ENCODE measurements around the gene UBR3.
"Not testable (repeated sequence)": the region's sequence is repeated elsewhere in the genome, so short reads cannot be mapped to it uniquely, and the experiment has no call there.

Gene UBR3

DNA sequence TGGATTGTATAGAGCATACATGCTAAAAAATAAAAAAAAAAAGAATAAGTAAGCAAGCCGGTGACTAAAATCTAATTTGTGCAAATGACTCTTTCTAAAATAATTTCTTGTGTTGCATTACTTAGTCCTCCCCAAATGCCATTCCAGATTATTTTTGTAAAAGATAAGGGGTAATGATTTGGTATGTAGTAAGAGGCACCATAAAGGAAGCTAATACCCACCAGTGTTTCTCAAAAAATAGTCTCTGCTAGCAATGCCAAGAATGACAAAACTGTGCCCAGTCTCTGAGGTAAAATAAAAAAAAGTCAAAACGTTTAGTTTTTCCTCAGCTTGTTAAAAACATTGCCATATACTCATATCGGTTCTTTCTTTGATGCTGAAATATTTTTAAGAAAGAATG lies 5.2 kb upstream of the UBR3 start:
- DNase-seq = no peak

DNA sequence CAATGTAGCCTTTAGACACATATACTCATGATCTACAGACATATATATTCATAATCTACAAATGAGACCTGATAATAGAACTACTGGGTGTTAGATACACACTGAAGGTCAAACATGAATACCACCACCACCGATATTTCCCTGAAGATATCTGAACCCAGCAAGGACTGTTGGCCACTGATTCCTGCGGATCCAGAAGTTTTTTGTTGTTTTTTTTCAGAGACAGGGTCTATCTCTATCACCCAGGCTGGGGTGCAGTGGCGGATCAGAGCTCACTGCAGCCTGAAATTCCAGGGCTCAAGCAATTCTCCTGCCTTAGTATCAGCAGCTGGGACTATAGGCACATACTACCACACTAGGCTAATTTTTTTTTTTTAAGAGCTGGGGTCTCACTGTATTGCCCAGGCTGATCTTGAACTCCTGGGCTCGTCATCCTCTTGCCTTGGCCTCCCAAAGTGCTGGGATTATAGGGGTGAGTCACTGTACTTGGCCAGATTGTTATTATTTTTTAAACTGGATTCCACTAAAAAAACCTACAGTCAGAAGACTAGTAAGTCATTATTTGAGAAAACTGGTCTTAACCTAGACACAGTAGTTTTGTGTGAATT lies 4.4 kb upstream of the UBR3 start:
- no peak for DNase-seq

DNA sequence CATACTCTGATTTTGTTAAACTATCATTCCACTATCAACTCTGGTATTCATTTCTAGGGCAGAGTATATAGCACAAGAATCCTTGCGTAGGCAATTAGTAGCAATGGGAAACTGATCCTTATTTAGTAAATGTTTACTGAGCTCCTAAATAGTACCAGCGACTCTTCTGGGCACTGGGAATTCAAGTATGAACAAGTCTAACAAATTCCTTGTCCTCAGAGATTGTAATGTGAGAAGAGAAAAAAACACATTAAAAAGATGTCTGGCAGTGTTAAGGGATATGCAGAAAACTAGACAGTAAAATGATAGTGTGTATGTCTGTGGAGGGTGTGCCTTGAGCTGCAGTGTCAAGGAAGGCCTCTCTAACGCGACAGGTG lies 3.3 kb upstream of the UBR3 start:
- DNase-seq = no peak

DNA sequence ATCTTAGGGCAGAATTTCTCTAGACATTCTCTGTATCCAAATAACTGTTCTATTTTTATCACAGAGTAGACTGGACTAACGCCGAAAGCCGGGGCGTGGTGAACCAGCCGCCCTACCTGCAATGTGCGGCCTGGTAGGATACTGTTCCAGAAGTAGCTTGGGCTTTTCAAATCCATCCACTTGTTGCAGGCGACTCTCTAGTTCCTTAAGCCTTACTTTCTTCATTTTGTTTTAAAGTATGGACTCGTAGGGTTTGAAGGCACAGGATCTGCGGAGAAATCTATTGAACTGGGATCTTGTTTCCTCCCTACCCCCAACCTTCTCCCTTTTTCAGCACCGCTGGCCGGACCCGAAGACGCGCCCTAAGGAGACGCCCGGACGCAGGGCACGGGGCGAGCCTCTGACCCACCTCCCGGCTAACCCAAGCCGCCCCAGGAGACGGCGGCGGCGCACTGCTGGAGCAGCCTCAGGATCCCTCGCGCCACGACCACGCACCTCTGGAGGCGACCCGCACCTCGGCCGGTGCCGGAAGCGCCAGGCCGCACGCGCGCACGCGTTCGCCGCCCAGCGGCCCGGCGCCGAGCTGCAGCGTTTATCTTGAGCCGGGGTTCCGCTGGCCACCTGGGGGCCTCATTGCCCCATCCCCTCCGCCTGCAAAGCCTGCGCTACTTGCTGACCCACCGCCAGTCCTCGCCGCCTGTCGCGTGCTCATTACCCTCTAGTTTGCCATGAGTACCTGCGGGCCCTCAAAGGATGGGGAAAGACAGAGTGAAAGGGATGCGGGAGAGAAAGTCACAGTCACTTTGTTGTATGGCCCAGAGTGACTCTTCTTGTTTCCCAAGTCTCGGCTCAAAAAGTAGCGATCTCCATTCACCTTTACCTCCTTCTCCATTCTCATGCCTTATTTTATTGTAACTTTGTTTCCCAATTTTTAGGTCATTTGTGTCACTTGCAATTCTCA lies 2.6 kb upstream of the UBR3 start, which contains the start of gene METTL5:
TSS of gene METTL5 (minus strand) at position 533 of the 961 bp plus-strand sequence. CDS start at position 225, 308 bp downstream.
- DNase-seq = peak; percentile 13 to 87 (median 72)

DNA sequence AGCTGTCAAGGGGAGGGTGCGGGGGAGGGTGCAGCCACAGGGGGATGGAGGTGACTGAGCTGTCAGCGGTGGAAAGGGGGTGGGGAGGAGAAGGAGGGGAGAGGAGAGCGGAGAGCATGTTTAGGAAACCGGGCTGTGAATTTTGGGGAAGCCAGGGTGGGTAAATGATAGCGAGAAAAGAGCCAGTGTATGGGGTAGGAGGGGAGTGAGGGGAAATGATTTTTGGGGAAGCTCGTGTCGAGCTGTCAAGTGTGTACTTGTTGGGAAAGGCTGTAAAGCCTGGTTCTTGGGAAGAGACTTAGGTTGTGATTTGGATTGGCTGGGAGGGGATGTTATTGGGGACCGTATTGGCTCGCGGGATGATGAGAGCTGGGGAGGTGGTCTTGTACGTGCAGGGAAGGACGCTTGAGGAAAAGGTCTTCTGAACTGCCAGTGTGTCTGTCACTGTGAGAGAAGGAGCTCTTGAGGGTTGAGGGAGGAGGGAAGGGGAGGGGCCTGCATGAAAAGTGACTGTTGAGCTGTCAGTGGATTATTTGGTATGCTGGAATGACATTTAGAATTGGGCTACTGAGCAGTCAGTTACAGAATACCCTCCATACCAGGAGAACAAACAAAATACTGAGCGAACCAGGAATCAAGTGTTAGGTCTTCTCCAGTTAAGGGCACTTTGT lies 1.0 kb downstream of the UBR3 start:
- peak in 48 of 56 donors; percentile 4 to 74 (median 31) for DNase-seq

DNA sequence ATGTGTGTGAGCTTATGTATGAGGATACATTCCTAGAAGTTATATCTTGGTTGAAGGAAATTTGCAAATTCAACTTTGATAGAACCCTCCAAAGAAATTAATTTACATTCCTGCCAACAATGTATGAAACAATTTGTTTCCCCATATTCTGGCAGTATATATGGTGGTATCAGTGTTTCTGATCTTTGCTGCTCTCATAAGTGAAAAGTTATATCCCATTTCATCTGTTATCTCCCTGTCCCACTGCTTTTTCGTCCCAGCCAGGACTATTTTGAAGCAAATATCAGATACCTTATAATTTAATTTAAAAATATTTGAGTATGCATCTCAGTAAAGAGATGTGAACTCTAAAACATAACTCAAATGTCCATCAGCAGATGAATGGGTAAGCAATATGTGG lies 7.1 kb downstream of the UBR3 start:
- DNase-seq = no peak

DNA sequence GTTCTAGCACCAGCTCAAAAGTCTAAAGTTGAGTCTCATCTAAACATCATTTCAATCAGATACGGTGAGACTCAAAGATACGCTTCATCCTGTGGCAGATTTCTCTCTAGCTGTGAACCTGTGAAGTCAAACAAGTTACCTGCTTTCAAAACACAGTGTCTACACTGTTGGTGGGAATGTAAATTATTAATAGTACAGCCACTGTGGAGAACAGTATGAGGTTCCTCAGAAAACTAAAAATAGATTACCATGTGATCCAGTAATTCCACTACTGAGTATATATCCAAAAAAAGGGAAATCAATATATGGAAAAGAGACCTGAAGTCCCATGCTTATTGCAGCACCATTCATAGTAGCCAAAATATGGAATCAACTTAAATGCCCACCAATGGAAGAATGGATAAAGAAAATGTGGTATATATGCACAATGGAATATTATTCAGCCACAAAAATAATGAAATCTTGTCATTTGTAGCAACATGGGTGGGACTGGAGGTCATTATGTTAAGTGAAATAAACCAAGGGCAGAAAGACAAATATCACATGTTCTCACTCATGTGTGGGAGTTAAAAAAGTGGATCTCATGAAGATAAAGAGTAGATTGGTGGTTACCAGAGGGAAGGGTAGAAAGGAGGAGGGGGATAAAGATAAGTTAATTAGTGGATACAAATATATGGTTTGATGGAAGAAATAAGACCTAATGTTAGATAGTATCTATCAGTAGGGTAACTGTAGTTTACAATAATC lies 11.7 kb downstream of the UBR3 start:
- DNase-seq = no peak

DNA sequence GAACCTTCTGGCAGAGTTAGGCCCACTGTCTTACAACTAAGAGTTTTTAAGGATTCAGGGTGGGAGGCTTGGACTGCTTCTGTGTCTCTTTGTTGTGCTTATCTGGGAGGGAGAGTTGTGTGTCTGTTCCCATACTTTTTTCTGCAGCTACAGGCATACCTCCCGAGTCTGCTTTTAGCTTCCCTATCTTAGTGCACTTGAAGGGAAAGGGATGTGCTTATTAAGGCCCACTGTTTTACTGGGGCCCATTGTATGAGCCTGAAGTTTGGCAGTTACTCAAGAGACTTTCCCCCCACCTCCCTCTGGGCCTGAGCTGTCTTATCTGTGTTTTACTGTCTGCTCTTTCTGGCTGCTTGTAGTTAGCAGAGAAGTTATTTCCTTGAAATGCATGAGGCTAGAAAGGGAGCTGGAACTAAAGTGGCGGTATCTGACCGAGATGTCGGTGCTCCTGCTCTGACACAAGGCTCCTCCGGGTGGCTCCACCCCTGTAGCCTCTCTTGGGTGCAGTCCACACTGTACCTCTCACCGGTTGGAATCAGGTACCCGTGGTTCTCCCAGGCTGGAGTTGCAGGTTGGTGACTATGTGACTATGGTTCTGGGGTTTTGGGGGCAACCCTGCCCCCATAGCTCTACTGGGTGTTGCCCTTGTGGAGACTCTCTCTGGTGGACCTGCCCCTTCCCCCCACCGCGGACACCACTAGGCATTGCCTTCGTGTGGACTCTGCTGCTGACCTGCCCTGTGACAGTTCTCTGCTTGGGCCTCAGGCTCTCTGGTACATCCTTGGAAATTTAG lies 12.9 kb downstream of the UBR3 start:
- no peak for DNase-seq

DNA sequence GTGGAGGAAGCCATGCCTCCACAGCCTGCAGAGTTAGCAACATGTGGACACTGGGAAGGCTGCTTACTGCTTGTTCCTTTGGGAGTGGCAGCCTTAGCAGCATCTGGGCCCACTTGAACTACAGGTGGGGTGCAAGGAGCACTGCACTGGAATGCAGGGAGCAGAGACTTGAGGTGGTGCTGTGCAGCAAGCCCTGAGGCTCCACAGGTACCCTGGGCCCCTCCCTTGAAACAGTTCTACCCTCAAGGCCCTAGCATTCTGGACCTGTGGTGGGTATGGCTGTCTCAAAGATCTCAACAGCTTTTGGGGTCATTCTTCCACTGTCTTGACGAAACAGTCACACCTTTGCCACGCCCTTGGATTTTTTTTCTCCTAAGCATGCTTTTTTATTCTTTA lies 13.5 kb downstream of the UBR3 start:
- no peak for DNase-seq

DNA sequence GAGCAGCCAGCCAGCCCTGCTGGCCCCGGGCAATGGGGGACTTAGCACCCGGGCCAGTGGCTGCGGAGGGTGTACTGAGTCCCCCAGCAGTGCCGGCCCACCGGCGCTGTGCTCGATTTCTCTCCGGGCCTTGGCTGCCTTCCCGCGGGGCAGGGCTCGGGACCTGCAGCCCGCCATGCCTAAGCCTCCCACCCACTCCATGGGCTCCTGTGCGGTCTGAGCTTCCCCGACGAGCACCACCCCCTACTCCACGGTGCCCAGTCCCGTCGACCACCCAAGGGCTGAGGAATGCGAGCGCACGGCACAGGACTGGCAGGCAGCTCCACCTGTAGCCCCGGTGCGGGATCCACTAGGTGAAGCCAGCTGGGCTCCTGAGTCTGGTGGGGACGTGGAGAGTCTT lies 14.4 kb downstream of the UBR3 start:
- DNase-seq = not testable (repeated sequence)

DNA sequence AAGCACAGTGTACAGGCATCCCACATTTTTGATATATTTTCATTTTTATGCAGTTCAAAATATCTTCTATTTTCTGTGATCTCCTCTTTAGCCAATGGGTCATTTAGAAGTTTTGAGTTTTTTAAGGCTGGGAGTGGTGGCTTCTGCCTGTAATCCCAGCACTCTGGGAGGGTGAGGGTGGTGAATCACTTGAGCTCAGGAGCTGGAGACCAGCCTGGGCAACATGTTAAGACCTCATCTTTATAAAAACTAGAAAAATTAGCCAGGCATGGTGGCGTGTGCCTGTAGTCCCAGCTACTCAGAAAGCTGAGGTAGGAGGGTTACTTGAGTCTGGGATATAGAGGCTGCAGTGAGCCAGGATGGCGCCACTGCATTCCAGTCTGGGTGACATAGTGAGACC lies 17.8 kb downstream of the UBR3 start:
- DNase-seq = no peak

DNA sequence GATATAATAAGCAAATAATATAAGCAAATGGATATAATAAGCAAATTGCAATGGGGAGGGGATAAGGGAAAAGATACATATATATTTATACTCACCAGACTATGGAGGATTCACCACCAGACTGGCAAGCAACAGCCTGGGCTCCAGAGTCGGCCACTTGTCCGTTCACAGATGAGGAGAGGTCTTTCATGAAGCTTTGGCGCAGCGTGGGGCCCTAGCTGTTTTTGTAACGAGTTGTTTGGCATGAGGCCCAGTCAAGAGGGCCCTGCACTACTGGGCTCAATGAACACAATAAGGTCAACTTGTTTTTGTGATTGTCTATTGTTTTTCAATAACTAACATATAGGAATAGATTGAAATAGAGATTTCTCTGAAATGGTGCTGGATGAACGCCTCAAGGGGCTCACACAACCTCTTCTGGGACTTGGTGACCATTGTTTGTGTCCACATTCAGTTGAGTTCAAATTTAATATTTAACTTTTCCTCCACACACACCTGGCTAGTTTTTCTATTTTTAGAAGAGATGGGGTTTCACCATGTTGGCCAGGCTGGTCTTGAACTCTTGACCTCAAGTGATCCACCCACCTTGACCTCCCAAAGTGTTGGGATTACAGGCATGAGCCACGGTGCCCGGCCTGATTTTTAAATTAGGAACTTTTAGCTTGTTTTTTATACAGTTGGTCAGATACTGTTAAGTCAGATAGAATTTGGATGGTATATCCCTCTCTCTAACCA lies 21.9 kb downstream of the UBR3 start:
- peak in 40 of 56 donors; percentile 2 to 73 (median 32) for DNase-seq

DNA sequence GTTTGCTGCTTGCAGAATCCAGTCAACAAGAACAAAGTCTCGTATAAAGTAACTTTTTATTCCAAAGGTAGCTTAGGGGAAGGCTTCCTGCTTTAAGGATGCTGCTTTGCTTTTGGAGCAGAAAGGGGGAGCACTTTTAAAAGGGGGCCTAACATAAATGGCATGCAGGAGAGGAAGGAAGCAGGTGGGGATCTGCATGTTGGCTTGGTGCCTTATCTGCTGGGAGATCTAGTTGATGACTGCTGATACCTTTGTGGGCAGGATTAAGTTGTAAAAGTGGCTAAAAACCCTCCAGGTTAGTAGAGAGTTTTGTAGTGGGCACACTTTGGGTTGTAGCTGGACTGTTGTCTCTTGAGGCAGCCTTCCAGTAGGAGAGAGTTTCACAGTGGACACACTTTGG lies 22.5 kb downstream of the UBR3 start:
- no peak for DNase-seq

DNA sequence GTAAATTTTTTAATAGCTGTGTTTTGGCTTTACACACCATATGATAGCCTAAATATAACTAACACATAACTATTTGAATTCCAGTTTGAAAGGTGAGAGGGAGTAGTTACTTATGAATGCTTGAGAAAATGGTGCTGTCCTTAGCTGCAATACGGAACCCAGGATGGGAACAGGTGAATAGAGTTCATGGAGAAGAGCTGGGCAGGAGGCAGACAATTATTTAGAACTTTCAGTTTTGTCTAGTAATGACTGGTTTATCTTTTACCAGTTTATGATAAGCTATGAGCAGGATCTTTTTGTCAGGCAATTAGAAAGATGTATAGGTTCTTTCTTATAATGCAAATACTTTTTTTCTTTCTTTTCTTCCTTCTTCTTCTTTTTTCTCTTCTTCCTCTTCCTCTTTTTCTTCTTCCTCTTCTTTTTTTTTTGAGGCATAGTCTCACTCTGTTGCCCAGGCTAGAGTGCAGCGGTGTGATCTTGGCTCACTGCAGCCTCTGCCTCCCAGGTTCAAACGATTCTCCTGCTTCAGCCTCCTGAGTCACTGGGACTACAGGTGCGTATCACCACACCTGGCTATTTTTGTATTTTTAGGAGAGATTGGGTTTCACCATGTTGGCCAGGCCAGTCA lies 25.9 kb downstream of the UBR3 start:
- no peak for DNase-seq

DNA sequence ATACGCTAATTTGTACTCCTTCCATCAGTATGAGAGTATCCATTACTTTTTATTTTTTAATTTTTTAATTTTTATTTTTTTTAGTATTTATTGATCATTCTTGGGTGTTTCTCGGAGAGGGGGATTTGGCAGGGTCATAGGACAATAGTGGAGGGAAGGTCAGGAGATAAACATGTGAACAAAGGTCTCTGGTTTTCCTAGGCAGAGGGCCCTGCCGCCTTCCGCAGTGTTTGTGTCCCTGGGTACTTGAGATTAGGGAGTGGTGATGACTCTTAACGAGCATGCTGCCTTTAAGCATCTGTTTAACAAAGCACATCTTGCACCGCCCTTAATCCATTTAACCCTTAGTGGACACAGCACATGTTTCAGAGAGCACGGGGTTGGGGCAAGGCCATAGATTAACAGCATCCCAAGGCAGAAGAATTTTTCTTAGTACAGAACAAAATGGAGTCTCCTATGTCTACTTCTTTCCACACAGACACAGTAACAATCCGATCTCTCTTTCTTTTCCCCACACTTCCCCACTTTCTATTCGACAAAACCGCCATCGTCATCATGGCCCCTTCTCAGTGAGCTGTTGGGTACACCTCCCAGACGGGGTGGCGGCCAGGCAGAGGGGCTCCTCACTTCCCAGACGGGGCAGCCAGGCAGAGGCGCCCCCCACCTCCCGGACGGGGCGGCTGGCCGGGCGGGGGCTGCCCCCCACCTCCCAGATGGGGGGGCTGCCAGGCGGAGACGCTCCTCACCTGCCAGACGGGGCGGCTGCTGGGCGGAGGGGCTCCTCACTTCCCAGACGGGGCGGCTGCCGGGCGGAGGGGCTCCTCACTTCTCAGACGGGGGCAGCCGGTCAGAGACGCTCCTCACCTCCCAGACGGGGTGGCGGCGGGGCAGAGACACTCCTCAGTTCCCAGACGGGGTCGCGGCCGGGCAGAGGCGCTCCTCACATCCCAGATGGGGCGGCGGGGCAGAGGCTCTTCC lies 28.3 kb downstream of the UBR3 start:
- not testable (repeated sequence) for DNase-seq

DNA sequence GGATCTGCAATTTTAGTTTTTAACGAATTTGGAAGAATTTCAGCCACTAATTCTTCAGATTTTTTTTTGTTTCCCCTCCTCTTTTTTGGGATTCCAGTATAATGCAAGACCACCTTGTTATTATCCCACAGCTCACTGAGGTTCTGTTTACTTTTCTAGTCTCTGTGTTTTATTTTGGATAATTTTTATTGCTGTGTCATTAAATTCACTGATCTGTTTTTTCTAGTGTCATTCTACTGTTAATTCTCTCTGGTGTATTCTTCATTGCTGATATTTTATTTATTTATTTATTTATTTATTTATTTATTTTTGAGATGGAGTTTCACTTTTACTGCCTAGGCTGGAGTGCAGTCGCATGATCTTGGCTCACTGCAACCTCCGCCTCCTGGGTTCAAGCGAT lies 32.2 kb downstream of the UBR3 start:
- no peak for DNase-seq

DNA sequence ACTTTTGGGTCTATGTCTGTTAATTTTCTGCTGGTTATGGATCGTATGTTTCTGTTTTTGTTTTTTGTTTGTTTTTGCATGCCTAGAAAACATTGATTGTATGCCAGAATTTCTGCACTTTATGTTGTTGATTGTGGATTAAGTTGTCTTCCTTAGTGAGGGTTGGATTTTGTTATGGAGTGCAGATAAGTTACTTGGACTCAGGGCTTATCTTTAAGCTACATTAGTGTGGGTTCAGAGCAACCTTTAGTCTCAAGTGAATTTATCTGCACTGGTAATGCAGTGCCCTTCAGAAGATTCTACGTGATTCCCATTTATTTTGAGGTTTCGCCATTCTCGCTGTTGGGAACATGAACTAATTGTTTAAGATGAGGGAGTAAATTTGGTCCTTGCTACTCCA lies 32.9 kb downstream of the UBR3 start:
- no peak for DNase-seq

DNA sequence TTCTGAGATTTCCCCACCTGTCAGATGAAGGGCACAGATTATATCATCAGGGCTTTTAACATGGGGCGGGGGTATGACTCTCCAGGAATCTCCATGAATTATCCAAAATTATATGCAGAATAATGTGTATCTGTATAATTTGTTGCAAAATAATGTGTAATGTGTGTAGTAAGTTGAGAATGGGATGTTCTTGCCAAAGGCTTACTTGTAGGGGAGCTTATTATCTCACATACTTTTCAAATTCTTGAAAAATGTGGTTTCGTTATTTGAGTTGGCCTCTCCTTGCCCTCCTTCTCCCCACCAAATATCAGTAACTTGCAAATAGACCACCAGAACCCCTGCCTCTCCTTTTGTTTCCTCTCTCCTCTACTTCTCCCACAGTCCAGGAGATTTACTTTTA lies 35.6 kb downstream of the UBR3 start:
- DNase-seq = no peak
